Measurements from ENCODE around the gene CAMTA1. TPM values are rescaled to one million over a fixed set of nuclear protein-coding genes. Genes with fewer than 3 reads are reported as not detected.
A peak's percentile ranks its signal among the peaks of the same experiment; 100 is the strongest.

The CAMTA1 gene
- total and polyA plus RNA-seq, 3 experiments from 2014 or later = 60.2 to 79.0 (median 61.7) TPM

GRCh38 chr1:6753320-6754140, 31.7 kb upstream of the CAMTA1 start:
- H3K4me1 Mint-ChIP-seq = no peaks in the 10 kb centered on the region
- Histone ChIP-seq H3K27ac (ENCODE audit: low read depth, low read length) (no peak overlapping the region), H3K4me3 (ENCODE audit: low read length) (no peak overlapping the region), H3K27me3 (ENCODE audit: insufficient read depth, low read length, poor library complexity, severe bottlenecking) (no peaks in the 10 kb centered on the region), H3K9me3 (ENCODE audit: low read length) (no peaks in the 10 kb centered on the region), H3K36me3 (ENCODE audit: insufficient read depth, low read length) (no peaks in the 10 kb centered on the region), H3K4me1 (ENCODE audit: insufficient read depth, low read length) (no peaks in the 10 kb centered on the region)
- H3K27me3 Mint-ChIP-seq = peaks cover 24 to 32% of the 10 kb centered on the region in 2 donors
- H3K27ac Mint-ChIP-seq = no peak overlapping the region
- CTCF ChIA-PET = no interaction called here
- H3K36me3 Mint-ChIP-seq = peaks cover 0 to 2% (median 0%) of the 10 kb centered on the region in 3 donors
- H3K9me3 Mint-ChIP-seq = no peaks in the 10 kb centered on the region
- H3K4me3 Mint-ChIP-seq = no peak overlapping the region
- POLR2A ChIA-PET = no interaction called here
- no peak for DNase-seq

- ChIA-PET POLR2A (no interaction called here), CTCF (no interaction called here)
- no peaks in the 10 kb centered on the region for H3K4me1 ChIP-seq (ENCODE audit: insufficient read depth, low read length)
- H3K27me3 Mint-ChIP-seq = peaks cover 21 to 32% of the 10 kb centered on the region in 2 donors
- H3K27me3 ChIP-seq (ENCODE audit: insufficient read depth, low read length, poor library complexity, severe bottlenecking) = no peaks in the 10 kb centered on the region
- no peak for DNase-seq
- peak overlapping the region in 1 of 8 donors; percentile 14 for H3K27ac Mint-ChIP-seq
- H3K4me3 Mint-ChIP-seq = no peak overlapping the region
- no peaks in the 10 kb centered on the region for H3K36me3 ChIP-seq (ENCODE audit: insufficient read depth, low read length)
- peaks cover 0 to 2% (median 0%) of the 10 kb centered on the region in 3 donors for H3K36me3 Mint-ChIP-seq
- no peak overlapping the region for H3K4me3 ChIP-seq (ENCODE audit: low read length)
- H3K9me3 ChIP-seq (ENCODE audit: low read length) = no peaks in the 10 kb centered on the region
- H3K9me3 Mint-ChIP-seq = no peaks in the 10 kb centered on the region
- no peaks in the 10 kb centered on the region for H3K4me1 Mint-ChIP-seq
- no peak overlapping the region for H3K27ac ChIP-seq (ENCODE audit: low read depth, low read length)
Measured at GRCh38 chr1:6756457-6756856, 28.8 kb upstream of the CAMTA1 start.

DNA sequence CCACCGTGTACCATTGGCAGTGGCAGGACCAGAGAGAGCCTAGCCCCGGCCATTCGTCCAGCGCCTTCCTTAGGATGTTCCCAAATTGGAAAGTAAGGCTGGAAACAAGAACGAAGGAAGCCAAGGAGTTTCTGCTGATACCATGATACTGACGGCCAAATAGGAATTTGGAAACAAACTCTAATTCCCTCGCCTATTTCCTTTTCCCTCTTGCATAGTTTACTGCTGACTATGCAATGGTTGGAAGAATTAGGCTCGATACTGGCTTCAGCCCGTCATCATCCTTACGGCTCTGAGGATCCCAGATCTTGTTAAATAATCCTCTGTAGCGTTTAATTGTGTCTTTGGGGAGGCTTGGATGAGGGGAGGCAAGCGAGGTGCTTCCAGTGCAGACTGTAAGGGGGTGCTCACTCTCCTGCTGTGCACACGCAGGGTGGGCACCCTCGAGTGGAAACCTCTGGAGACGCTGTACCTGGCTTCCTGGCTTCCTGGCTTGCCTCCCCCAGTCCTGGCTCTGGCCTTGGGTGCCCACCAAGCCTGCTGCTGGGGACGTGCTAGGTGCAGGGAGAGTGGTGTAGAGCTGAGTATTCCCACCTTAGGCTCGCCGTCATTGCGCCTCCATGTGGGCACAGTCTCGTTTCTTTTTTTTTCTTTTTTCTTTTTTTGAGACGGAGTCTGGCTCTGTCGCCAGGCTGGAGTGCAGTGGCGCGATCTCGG, 27.4 kb upstream of the CAMTA1 start:
- DNase-seq = no peak
- no peaks in the 10 kb centered on the region for H3K9me3 ChIP-seq (ENCODE audit: low read length)
- no peaks in the 10 kb centered on the region for H3K36me3 ChIP-seq (ENCODE audit: insufficient read depth, low read length)
- H3K27me3 ChIP-seq (ENCODE audit: insufficient read depth, low read length, poor library complexity, severe bottlenecking) = no peaks in the 10 kb centered on the region
- H3K27ac ChIP-seq (ENCODE audit: low read depth, low read length) = no peak overlapping the region
- CTCF ChIA-PET = no interaction called here
- POLR2A ChIA-PET = no interaction called here
- Mint-ChIP-seq H3K4me3 (no peak overlapping the region), H3K4me1 (no peaks in the 10 kb centered on the region), H3K36me3 (peaks cover 0 to 2% (median 0%) of the 10 kb centered on the region in 3 donors), H3K27me3 (peaks cover 16 to 29% of the 10 kb centered on the region in 2 donors), H3K27ac (no peak overlapping the region), H3K9me3 (no peaks in the 10 kb centered on the region)
- H3K4me1 ChIP-seq (ENCODE audit: insufficient read depth, low read length) = no peaks in the 10 kb centered on the region
- no peak overlapping the region for H3K4me3 ChIP-seq (ENCODE audit: low read length)

- no peak overlapping the region for H3K27ac Mint-ChIP-seq
- DNase-seq = no peak
- Histone ChIP-seq H3K27ac (ENCODE audit: low read depth, low read length) (no peak overlapping the region), H3K27me3 (ENCODE audit: insufficient read depth, low read length, poor library complexity, severe bottlenecking) (no peaks in the 10 kb centered on the region), H3K36me3 (ENCODE audit: insufficient read depth, low read length) (no peaks in the 10 kb centered on the region), H3K4me3 (ENCODE audit: low read length) (no peak overlapping the region), H3K4me1 (ENCODE audit: insufficient read depth, low read length) (no peaks in the 10 kb centered on the region), H3K9me3 (ENCODE audit: low read length) (no peaks in the 10 kb centered on the region)
- POLR2A ChIA-PET = no interaction called here
- H3K4me1 Mint-ChIP-seq = no peaks in the 10 kb centered on the region
- H3K27me3 Mint-ChIP-seq = peaks cover 6 to 22% of the 10 kb centered on the region in 2 donors
- H3K9me3 Mint-ChIP-seq = no peaks in the 10 kb centered on the region
- peaks cover 0 to 2% (median 0%) of the 10 kb centered on the region in 3 donors for H3K36me3 Mint-ChIP-seq
- CTCF ChIA-PET = no interaction called here
- no peak overlapping the region for H3K4me3 Mint-ChIP-seq
Measured at GRCh38 chr1:6761196-6761737, 24.0 kb upstream of the CAMTA1 start.

DNA sequence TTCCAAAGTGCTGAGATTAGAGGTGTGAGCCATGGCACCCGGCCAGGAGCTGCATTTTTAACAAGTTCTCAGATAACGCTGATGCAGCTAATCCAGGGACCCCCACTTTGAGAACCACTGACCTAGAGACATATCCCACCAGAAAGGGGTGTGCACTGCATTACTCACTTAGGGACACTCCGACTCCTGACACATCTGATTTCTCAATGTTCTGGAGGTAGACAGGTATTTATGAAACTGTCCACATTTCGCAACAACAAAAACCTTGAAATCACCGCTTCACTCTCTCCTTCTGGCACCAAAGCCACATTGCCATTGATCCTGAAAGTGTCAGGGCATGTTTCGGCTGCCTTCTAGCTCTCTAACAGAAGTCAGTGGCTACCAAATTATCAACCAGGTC, 23.2 kb upstream of the CAMTA1 start:
- H3K9me3 ChIP-seq (ENCODE audit: low read length) = no peaks in the 10 kb centered on the region
- POLR2A ChIA-PET = no interaction called here
- H3K27me3 ChIP-seq (ENCODE audit: insufficient read depth, low read length, poor library complexity, severe bottlenecking) = no peaks in the 10 kb centered on the region
- no peaks in the 10 kb centered on the region for H3K36me3 Mint-ChIP-seq
- H3K4me1 Mint-ChIP-seq = no peaks in the 10 kb centered on the region
- CTCF ChIA-PET = no interaction called here
- no peak overlapping the region for H3K27ac Mint-ChIP-seq
- DNase-seq = no peak
- H3K4me3 Mint-ChIP-seq = no peak overlapping the region
- H3K4me1 ChIP-seq (ENCODE audit: insufficient read depth, low read length) = no peaks in the 10 kb centered on the region
- no peaks in the 10 kb centered on the region for H3K36me3 ChIP-seq (ENCODE audit: insufficient read depth, low read length)
- H3K27ac ChIP-seq (ENCODE audit: low read depth, low read length) = no peak overlapping the region
- H3K4me3 ChIP-seq (ENCODE audit: low read length) = no peak overlapping the region
- H3K27me3 Mint-ChIP-seq = peaks cover 5 to 17% of the 10 kb centered on the region in 2 donors
- no peaks in the 10 kb centered on the region for H3K9me3 Mint-ChIP-seq

GRCh38 chr1:6770751-6771440, 14.4 kb upstream of the CAMTA1 start:
- no peaks in the 10 kb centered on the region for H3K27me3 ChIP-seq (ENCODE audit: insufficient read depth, low read length, poor library complexity, severe bottlenecking)
- H3K27me3 Mint-ChIP-seq = peaks cover 17 to 48% of the 10 kb centered on the region in 2 donors
- H3K36me3 ChIP-seq (ENCODE audit: insufficient read depth, low read length) = no peaks in the 10 kb centered on the region
- POLR2A ChIA-PET = no interaction called here
- no peaks in the 10 kb centered on the region for H3K9me3 Mint-ChIP-seq
- no peak for DNase-seq
- H3K36me3 Mint-ChIP-seq = no peaks in the 10 kb centered on the region
- H3K4me3 ChIP-seq (ENCODE audit: low read length) = no peak overlapping the region
- CTCF ChIA-PET = interaction anchor here (1.0 kb wide), 1 partner anchor 9 kb away, joined by 3 read pairs; no protein-coding TSS in a partner anchor
- H3K9me3 ChIP-seq (ENCODE audit: low read length) = no peaks in the 10 kb centered on the region
- H3K27ac ChIP-seq (ENCODE audit: low read depth, low read length) = no peak overlapping the region
- no peaks in the 10 kb centered on the region for H3K4me1 ChIP-seq (ENCODE audit: insufficient read depth, low read length)
- no peaks in the 10 kb centered on the region for H3K4me1 Mint-ChIP-seq
- no peak overlapping the region for H3K27ac Mint-ChIP-seq
- H3K4me3 Mint-ChIP-seq = no peak overlapping the region

DNA sequence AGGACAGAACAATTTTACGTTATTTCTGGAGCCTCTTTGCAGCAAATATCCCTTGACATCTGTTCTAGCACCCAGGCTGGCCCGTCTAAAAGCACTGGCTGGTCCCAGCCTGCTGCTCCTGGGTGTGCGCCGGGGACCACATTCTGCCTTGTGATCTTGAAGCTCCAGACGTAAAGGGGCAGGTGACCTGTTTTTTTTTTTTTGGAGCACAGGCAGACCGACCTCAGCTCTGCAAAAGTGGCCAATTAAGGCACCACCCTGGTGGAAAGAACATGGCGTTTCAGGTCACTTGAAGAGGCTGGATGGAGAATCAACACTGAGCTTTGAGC, 13.8 kb upstream of the CAMTA1 start:
- peaks cover 22 to 51% of the 10 kb centered on the region in 2 donors for H3K27me3 Mint-ChIP-seq
- ChIA-PET CTCF (no interaction called here), POLR2A (no interaction called here)
- no peaks in the 10 kb centered on the region for H3K9me3 ChIP-seq (ENCODE audit: low read length)
- H3K36me3 ChIP-seq (ENCODE audit: insufficient read depth, low read length) = no peaks in the 10 kb centered on the region
- H3K27me3 ChIP-seq (ENCODE audit: insufficient read depth, low read length, poor library complexity, severe bottlenecking) = no peaks in the 10 kb centered on the region
- H3K4me3 Mint-ChIP-seq = no peak overlapping the region
- H3K27ac ChIP-seq (ENCODE audit: low read depth, low read length) = no peak overlapping the region
- DNase-seq = no peak
- no peaks in the 10 kb centered on the region for H3K4me1 ChIP-seq (ENCODE audit: insufficient read depth, low read length)
- no peaks in the 10 kb centered on the region for H3K4me1 Mint-ChIP-seq
- H3K36me3 Mint-ChIP-seq = peaks cover 0 to 4% (median 0%) of the 10 kb centered on the region in 3 donors
- no peak overlapping the region for H3K4me3 ChIP-seq (ENCODE audit: low read length)
- no peak overlapping the region for H3K27ac Mint-ChIP-seq
- peaks cover 0 to 2% (median 0%) of the 10 kb centered on the region in 5 donors for H3K9me3 Mint-ChIP-seq

- no peaks in the 10 kb centered on the region for H3K4me1 ChIP-seq (ENCODE audit: insufficient read depth, low read length)
Measured at GRCh38 chr1:6774381-6774780, 10.9 kb upstream of the CAMTA1 start.

More at GRCh38 chr1:6774381-6774780, 10.9 kb upstream of the CAMTA1 start:
- Mint-ChIP-seq H3K4me3 (no peak overlapping the region), H3K36me3 (peaks cover 0 to 5% (median 0%) of the 10 kb centered on the region in 3 donors), H3K27ac (no peak overlapping the region), H3K9me3 (peaks cover 0 to 6% (median 0%) of the 10 kb centered on the region in 5 donors), H3K4me1 (no peaks in the 10 kb centered on the region), H3K27me3 (peaks cover 19 to 48% of the 10 kb centered on the region in 2 donors)
- Histone ChIP-seq H3K9me3 (ENCODE audit: low read length) (no peaks in the 10 kb centered on the region), H3K27me3 (ENCODE audit: insufficient read depth, low read length, poor library complexity, severe bottlenecking) (no peaks in the 10 kb centered on the region), H3K4me3 (ENCODE audit: low read length) (no peak overlapping the region), H3K27ac (ENCODE audit: low read depth, low read length) (no peak overlapping the region), H3K36me3 (ENCODE audit: insufficient read depth, low read length) (no peaks in the 10 kb centered on the region)
- ChIA-PET CTCF (no interaction called here), POLR2A (no interaction called here)
- no peak for DNase-seq

All from CD8-positive, alpha-beta memory T cell (primary cell).